MM.1S (cell line): Measurements from ENCODE around the gene TM4SF18.

ENCODE experiments used
- DNase-seq: peaks from one replicate; pipeline ENCODE4 v3.0.0-alpha.2; 2015
- H2AFZ ChIP-seq: fragments of 300-600 bp; sonication (generic); 2 replicates; pipeline ENCODE4 v1.6.0; 2016; ENCODE audit warnings: antibody characterized with exemption, low read length
- H3F3A ChIP-seq: fragments of 300-600 bp; sonication (generic); 2 replicates; pipeline ENCODE4 v1.6.1; 2016; ENCODE audit warnings: mild to moderate bottlenecking, antibody characterized with exemption, low read length, moderate library complexity, mixed read lengths; ENCODE audit not compliant: insufficient read depth
- H3K27ac ChIP-seq: fragments of 300-600 bp; sonication (generic); 2 replicates; pipeline ENCODE4 v1.5.1; 2016; ENCODE audit warnings: mild to moderate bottlenecking, low read length
- H3K27me3 ChIP-seq: fragments of 300-600 bp; sonication (generic); replicated peaks from 2 replicates; pipeline ENCODE4 v1.6.0; 2016; ENCODE audit warnings: low read length; ENCODE audit not compliant: insufficient read depth
- H3K36me3 ChIP-seq: fragments of 300-600 bp; sonication (generic); replicated peaks from 2 replicates; pipeline ENCODE4 v1.6.1; 2016; ENCODE audit warnings: mild to moderate bottlenecking, low read length, mixed read lengths; ENCODE audit not compliant: insufficient read depth
- H3K4me1 ChIP-seq: fragments of 300-600 bp; sonication (generic); 2 replicates; pipeline ENCODE4 v1.6.1; 2016; ENCODE audit warnings: low read length, mixed read lengths
- H3K4me2 ChIP-seq: fragments of 300-600 bp; sonication (generic); 2 replicates; pipeline ENCODE4 v1.6.0; 2016; ENCODE audit warnings: low read depth, low read length
- H3K4me3 ChIP-seq: fragments of 300-600 bp; sonication (generic); 2 replicates; pipeline ENCODE4 v1.5.1; 2016; ENCODE audit warnings: low read length, mixed read lengths
- H3K79me2 ChIP-seq: fragments of 300-600 bp; sonication (generic); 2 replicates; pipeline ENCODE4 v1.6.1; 2016; ENCODE audit warnings: mixed run types, low read length, mixed read lengths
- H3K9ac ChIP-seq: fragments of 300-600 bp; sonication (generic); 2 replicates; pipeline ENCODE4 v1.6.1; 2016; ENCODE audit warnings: low read length, mixed read lengths
- H3K9me2 ChIP-seq: fragments of 300-600 bp; sonication (generic); replicated peaks from 2 replicates; pipeline ENCODE4 v1.6.1; 2016; ENCODE audit warnings: mild to moderate bottlenecking, low read length, mixed read lengths; ENCODE audit not compliant: insufficient read depth
- H3K9me3 ChIP-seq: fragments of 300-600 bp; sonication (generic); replicated peaks from 2 replicates; pipeline ENCODE4 v1.6.1; 2016; ENCODE audit warnings: mild to moderate bottlenecking, low read length, mixed read lengths; ENCODE audit not compliant: insufficient read depth
- H4K20me1 ChIP-seq: fragments of 300-600 bp; sonication (generic); 2 replicates; pipeline ENCODE4 v1.6.1; 2016; ENCODE audit warnings: mild to moderate bottlenecking, low read length, moderate library complexity, mixed read lengths; ENCODE audit not compliant: insufficient read depth
- EZH2 ChIP-seq: fragments of 300-600 bp; sonication (generic); optimal IDR thresholded peaks from 2 replicates; pipeline ENCODE3; 2017; ENCODE audit warnings: low read depth, mild to moderate bottlenecking, antibody characterized with exemption, low read length, mixed read lengths
- EZH2phosphoT487 ChIP-seq: fragments of 300-600 bp; sonication (generic); IDR thresholded peaks from 2 replicates; pipeline ENCODE4 v1.6.1; 2018; ENCODE audit warnings: antibody characterized with exemption, low read length
- TF ChIP-seq, protein P1 (sequence below): fragments of 300-600 bp; sonication (generic); IDR thresholded peaks from 2 replicates; pipeline ENCODE4 v1.5.1; 2016; ENCODE audit warnings: antibody characterized with exemption, low read length, mixed read lengths

The TM4SF18 gene

DNA sequence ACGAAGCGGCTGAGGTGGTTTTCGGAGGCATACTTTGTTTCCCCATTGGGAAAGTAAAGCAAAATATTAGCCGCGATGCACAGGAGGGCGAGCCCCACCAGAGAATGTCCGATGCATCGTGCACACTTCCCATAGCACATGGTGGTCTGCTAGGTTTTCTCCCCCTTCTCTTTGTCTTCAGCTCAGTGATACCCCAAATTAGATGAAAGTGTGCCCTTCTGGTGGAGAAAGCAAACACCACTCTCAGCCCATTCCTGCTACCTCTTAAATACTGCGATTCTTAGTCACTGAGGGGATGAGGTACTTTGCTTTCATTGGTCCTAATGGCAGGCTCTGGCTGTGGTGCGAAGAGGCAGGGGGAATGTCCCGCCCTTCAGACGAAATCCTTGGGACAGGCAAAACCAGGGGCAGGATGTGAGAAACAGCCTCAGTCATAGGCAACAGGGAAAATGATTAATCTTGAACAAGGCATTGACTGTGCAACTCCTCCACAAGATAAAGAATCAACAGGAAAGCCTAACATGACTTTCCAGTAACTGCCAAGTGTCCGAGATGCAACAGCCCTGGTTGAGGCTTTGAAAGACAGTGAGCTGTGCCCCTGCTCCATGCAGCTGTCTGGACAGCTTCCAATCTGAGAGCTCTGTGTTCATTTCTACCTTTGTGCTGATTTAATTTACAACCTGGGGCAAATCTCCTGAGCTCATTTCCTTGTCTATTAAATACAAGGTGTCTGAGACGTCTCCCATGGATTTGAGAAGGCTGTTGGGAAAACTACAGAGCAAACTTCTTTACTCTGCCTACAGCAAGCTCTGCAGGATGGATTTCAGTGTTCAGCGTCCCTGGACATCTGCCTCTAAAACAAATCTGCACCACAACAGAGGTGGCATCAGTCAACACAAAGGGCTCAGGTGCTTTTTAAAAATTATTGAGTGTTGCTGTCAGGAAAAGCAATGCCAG, 44.2 kb upstream of the TM4SF18 start, which contains the start of gene TM4SF1:
TSS of gene TM4SF1 (minus strand) at position 242 of the 957 bp plus-strand sequence. CDS start at position 140, 102 bp downstream.
- no peak within 1 kb of the TSS for H3K4me2 ChIP-seq
- H3K36me3 ChIP-seq = no peaks in the 10 kb centered on the region
- no peaks in the 10 kb centered on the region for H3K79me2 ChIP-seq
- no peaks in the 10 kb centered on the region for H3K9me3 ChIP-seq
- H4K20me1 ChIP-seq = no peaks in the 10 kb centered on the region
- H3K27me3 ChIP-seq = no peaks in the 10 kb centered on the region
- TF ChIP-seq, protein P1, sequence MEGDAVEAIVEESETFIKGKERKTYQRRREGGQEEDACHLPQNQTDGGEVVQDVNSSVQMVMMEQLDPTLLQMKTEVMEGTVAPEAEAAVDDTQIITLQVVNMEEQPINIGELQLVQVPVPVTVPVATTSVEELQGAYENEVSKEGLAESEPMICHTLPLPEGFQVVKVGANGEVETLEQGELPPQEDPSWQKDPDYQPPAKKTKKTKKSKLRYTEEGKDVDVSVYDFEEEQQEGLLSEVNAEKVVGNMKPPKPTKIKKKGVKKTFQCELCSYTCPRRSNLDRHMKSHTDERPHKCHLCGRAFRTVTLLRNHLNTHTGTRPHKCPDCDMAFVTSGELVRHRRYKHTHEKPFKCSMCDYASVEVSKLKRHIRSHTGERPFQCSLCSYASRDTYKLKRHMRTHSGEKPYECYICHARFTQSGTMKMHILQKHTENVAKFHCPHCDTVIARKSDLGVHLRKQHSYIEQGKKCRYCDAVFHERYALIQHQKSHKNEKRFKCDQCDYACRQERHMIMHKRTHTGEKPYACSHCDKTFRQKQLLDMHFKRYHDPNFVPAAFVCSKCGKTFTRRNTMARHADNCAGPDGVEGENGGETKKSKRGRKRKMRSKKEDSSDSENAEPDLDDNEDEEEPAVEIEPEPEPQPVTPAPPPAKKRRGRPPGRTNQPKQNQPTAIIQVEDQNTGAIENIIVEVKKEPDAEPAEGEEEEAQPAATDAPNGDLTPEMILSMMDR = no peak
- TF ChIP-seq EZH2 (no peak), EZH2phosphoT487 (no peak)
- no peak within 1 kb of the TSS for H3K27ac ChIP-seq
- H3K9ac ChIP-seq = no peak within 1 kb of the TSS
- no peaks in the 10 kb centered on the region for H3K4me1 ChIP-seq
- no peaks in the 10 kb centered on the region for H3K9me2 ChIP-seq
- no peak within 1 kb of the TSS for H2AFZ ChIP-seq
- no peak within 1 kb of the TSS for H3K4me3 ChIP-seq
- H3F3A ChIP-seq = no peaks in the 10 kb centered on the region
- DNase-seq = no peak

DNA sequence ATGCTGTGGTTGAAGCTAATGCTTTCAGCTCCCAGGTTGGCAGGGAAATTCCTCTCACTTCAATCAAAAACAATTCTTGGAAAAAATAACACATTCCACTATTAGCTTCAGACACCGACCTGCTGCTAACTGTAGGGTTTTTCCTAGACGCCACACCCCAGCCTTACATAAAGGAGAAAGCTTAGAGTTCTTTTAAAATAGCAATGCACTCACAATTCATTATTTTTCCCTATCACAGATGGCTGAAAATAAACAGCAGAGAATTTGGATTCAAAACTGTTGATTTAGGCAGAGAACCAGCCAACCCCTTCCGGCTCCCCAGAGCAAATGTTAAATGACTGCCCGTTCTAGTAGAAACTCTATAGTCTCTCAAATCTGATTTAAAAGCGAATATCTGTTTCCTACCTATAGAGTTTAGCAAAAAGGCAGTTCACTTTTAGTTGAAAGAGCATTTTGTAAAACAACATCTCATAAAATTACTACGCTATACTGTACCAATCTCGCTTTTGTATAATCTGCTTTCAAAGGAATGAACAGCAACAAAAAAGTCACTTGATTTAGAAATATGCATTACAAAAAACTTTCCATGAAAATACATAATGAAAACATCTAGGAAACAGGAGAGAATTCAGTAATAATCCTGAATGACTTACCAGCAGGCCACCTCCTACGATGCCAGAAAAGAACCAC, 43.4 kb upstream of the TM4SF18 start:
- no peaks in the 10 kb centered on the region for H3K79me2 ChIP-seq
- H3K4me2 ChIP-seq = no peak overlapping the region
- H3K27ac ChIP-seq = no peak overlapping the region
- H3K9ac ChIP-seq = no peak overlapping the region
- no peaks in the 10 kb centered on the region for H4K20me1 ChIP-seq
- no peaks in the 10 kb centered on the region for H3K9me3 ChIP-seq
- no peaks in the 10 kb centered on the region for H3K9me2 ChIP-seq
- no peak overlapping the region for H2AFZ ChIP-seq
- H3K4me3 ChIP-seq = no peak overlapping the region
- H3K4me1 ChIP-seq = no peaks in the 10 kb centered on the region
- no peak for DNase-seq
- no peaks in the 10 kb centered on the region for H3K36me3 ChIP-seq
- no peaks in the 10 kb centered on the region for H3K27me3 ChIP-seq
- TF ChIP-seq EZH2phosphoT487 (no peak), EZH2 (no peak)
- TF ChIP-seq, protein P1 = no peak
- no peaks in the 10 kb centered on the region for H3F3A ChIP-seq

DNA sequence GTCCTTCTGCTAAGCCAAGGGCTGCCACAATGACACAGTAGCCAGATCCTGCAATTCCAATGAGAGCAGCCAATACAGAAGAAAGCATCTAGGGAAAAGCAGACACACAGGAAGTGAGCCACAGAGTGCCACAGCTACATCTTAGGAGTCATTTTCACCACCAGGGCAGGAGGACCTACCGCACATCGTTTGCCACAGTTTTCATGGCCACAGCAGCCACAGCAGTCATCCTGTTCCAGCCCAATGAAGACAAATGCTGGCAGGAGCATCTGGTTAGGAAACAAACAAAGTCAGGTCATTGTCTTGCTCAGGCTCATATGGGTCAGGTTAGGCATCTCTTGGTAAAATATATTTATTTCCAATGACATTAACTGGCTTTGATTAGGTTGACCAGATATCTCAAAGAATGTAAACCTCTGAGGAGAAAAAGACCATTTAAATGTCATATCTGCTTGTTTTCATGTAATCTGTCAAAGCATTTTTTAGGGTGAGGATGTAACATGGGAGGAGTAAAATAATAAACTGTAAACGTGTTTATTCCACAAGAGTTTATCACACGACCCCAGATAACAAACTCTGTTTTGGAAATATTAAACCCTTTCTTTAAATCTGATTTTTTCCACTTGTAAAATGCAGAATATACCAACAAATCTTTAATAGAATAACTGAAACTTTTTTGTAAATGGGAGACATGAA, 42.2 kb upstream of the TM4SF18 start:
- no peak overlapping the region for H3K4me3 ChIP-seq

More for the DNA sequence above, 42.2 kb upstream of the TM4SF18 start:
- Histone ChIP-seq H3K4me1 (no peaks in the 10 kb centered on the region), H3F3A (no peaks in the 10 kb centered on the region), H3K9ac (no peak overlapping the region), H3K27me3 (no peaks in the 10 kb centered on the region), H3K36me3 (no peaks in the 10 kb centered on the region), H2AFZ (no peak overlapping the region), H3K27ac (no peak overlapping the region), H3K79me2 (no peaks in the 10 kb centered on the region), H3K4me2 (no peak overlapping the region), H4K20me1 (no peaks in the 10 kb centered on the region), H3K9me2 (no peaks in the 10 kb centered on the region), H3K9me3 (no peaks in the 10 kb centered on the region)
- TF ChIP-seq EZH2 = no peak
- DNase-seq = no peak
